HCT116 (cell line): ENCODE results near the gene HEG1. TPM values are rescaled to one million over a fixed set of nuclear protein-coding genes. Genes with fewer than 3 reads are reported as not detected.

Experiments
- ATAC-seq: fragments of 200-7000 bp; cut with Tn5 transposase; 2 replicates; pipeline ENCODE4 v1.9.1; 2020; ENCODE audit warnings: mild to moderate bottlenecking, moderate library complexity
- BruUV-seq: library from RNA; stranded (reverse); fragments of 400-500 nt; replicated peaks from 2 replicates; lab custom pipeline; 2021; lab: Mats Ljungman, UMichigan
- CTCF ChIA-PET: fragments of 300-600 bp; sonication (Branson Sonifier 250); formaldehyde crosslinking; loops from one replicate; lab custom pipeline; 2021; ENCODE audit warnings: antibody characterized with exemption; lab: Charles Lee
- POLR2A ChIA-PET: fragments of 300-600, 350-600 bp; sonication (Branson Sonifier 250); formaldehyde crosslinking; loops from one replicate; lab custom pipeline; 2021; ENCODE audit warnings: antibody characterized with exemption; lab: Charles Lee
- RAD21 ChIA-PET, 2 experiments: fragments of 300-600 bp; sonication (Branson Sonifier 250); formaldehyde crosslinking; loops; one replicate each; lab custom pipeline; 2023; ENCODE audit warnings: low total read pairs in 2 of 2; ENCODE audit not compliant: uncharacterized antibody in 2 of 2, unreplicated experiment in 2 of 2, low non-redundant PET in 1 of 2; lab: Charles Lee
- DNase-seq: peaks from one replicate; pipeline ENCODE4 v3.0.0-alpha.2; 2010; ENCODE audit warnings: low read depth, low spot score
- H2AFZ ChIP-seq: fragments of 200-600 bp; shearing (Covaris generic), sonication (generic); 2 replicates; pipeline ENCODE4 v1.6.1; 2017; ENCODE audit warnings: low read depth, mixed run types, mixed read lengths, antibody characterized with exemption, low read length; ENCODE audit not compliant: poor library complexity, severe bottlenecking
- H3K27ac ChIP-seq: 2 replicates; pipeline ENCODE4 v1.5.1; 2012; ENCODE audit warnings: low read depth, low read length
- H3K27me3 ChIP-seq: fragments of 200-600 bp; sonication (generic); 2 replicates; pipeline ENCODE4 v1.6.1; 2016; ENCODE audit warnings: mixed run types, low read length, mixed read lengths; ENCODE audit not compliant: insufficient read depth
- H3K36me3 ChIP-seq, 2 experiments: fragments of 200-500 bp in 1 of 2; fragments of 200-600 bp in 1 of 2; sonication (Bioruptor generic) in 1 of 2; sonication (generic) in 1 of 2; 2 replicates each; pipeline versions ENCODE4 v1.5.1 to v1.6.1; 2014 to 2016; ENCODE audit warnings: low read length in 2 of 2, inconsistent platforms in 1 of 2, mixed read lengths in 1 of 2, mixed run types in 1 of 2; ENCODE audit not compliant: insufficient read depth in 2 of 2, control insufficient read depth in 1 of 2
- H3K4me1 ChIP-seq, 2 experiments: fragments of 200-600 bp in 1 of 2; sonication (generic) in 1 of 2; 2 replicates each; pipeline versions ENCODE4 v1.5.1 to v1.6.1; 2012 to 2017; ENCODE audit warnings: low read length in 2 of 2, inconsistent platforms in 1 of 2, mild to moderate bottlenecking in 1 of 2, mixed read lengths in 1 of 2, mixed run types in 1 of 2, moderate library complexity in 1 of 2; ENCODE audit not compliant: insufficient read depth in 2 of 2, control insufficient read depth in 1 of 2
- H3K4me2 ChIP-seq: fragments of 200-600 bp; sonication (generic); 2 replicates; pipeline ENCODE4 v1.6.1; 2017; ENCODE audit warnings: mixed run types, low read length, mixed read lengths
- H3K4me3 ChIP-seq, 2 experiments: fragments of 200-600 bp in 1 of 2; sonication (generic) in 1 of 2; replicated peaks in 1 of 2; 2 replicates each; pipeline ENCODE4 v1.5.1; 2011 to 2016; ENCODE audit warnings: low read length in 2 of 2, control low read depth in 1 of 2, low read depth in 1 of 2, mild to moderate bottlenecking in 1 of 2, mixed read lengths in 1 of 2, mixed run types in 1 of 2
- H3K79me2 ChIP-seq: fragments of 200-600 bp; sonication (generic); 2 replicates; pipeline ENCODE4 v1.6.1; 2017; ENCODE audit warnings: mild to moderate bottlenecking, mixed run types, low read length, moderate library complexity, mixed read lengths; ENCODE audit not compliant: insufficient read depth
- H3K9ac ChIP-seq: fragments of 200-600 bp; sonication (generic); 2 replicates; pipeline ENCODE4 v1.6.1; 2016; ENCODE audit warnings: low read length, mixed read lengths
- H3K9me2 ChIP-seq: fragments of 200-600 bp; sonication (generic), shearing (Covaris generic); 2 replicates; pipeline ENCODE4 v1.6.1; 2017; ENCODE audit warnings: mixed run types, mild to moderate bottlenecking, moderate library complexity; ENCODE audit not compliant: insufficient read depth
- H3K9me3 ChIP-seq, 2 experiments: fragments of 200-500 bp in 1 of 2; fragments of 200-600 bp in 1 of 2; sonication (Bioruptor generic) in 1 of 2; sonication (generic) in 1 of 2; 2 replicates each; pipeline ENCODE4 v1.6.1; 2014 to 2017; ENCODE audit warnings: low read length in 2 of 2, mixed read lengths in 2 of 2, inconsistent platforms in 1 of 2, low read depth in 1 of 2, mild to moderate bottlenecking in 1 of 2, mixed run types in 1 of 2, moderate library complexity in 1 of 2; ENCODE audit not compliant: control insufficient read depth in 1 of 2, insufficient read depth in 1 of 2
- H4K20me1 ChIP-seq: fragments of 200-600 bp; sonication (generic), shearing (Covaris generic); 2 replicates; pipeline ENCODE4 v1.6.1; 2017; ENCODE audit warnings: mixed run types, mild to moderate bottlenecking, moderate library complexity; ENCODE audit not compliant: insufficient read depth
- CEBPB ChIP-seq: IDR thresholded peaks from 2 replicates; pipeline ENCODE4 v1.6.1; 2012; ENCODE audit warnings: low read depth
- EGR1 ChIP-seq: IDR thresholded peaks from 2 replicates; pipeline ENCODE4 v1.6.1; 2012; ENCODE audit warnings: low read depth
- EZH2 ChIP-seq: fragments of 200-600 bp; sonication (generic); IDR thresholded peaks from 2 replicates; pipeline ENCODE4 v1.6.1; 2017; ENCODE audit warnings: antibody characterized with exemption, mixed run types
- EZH2phosphoT487 ChIP-seq: fragments of 200-600 bp; IDR thresholded peaks from 2 replicates; pipeline ENCODE4 v1.6.1; 2018; ENCODE audit warnings: antibody characterized with exemption, borderline replicate concordance
- JUND ChIP-seq: IDR thresholded peaks from 2 replicates; pipeline ENCODE4 v1.6.1; 2012
- POLR2A ChIP-seq: IDR thresholded peaks from 2 replicates; pipeline ENCODE4 v1.7.0; 2011; ENCODE audit warnings: borderline replicate concordance; ENCODE audit not compliant: insufficient read depth, insufficient read length; ENCODE audit errors: extremely low read depth
- POLR2AphosphoS5 ChIP-seq: IDR thresholded peaks from 2 replicates; pipeline ENCODE4 v1.6.1; 2011; ENCODE audit warnings: mild to moderate bottlenecking, low read depth, low read length, moderate library complexity
- SRF ChIP-seq: IDR thresholded peaks from 2 replicates; pipeline ENCODE4 v1.6.1; 2012; ENCODE audit warnings: low read depth
- ZBTB33 ChIP-seq: IDR thresholded peaks from 2 replicates; pipeline ENCODE4 v1.6.1; 2011; ENCODE audit warnings: mild to moderate bottlenecking, low read length, moderate library complexity; ENCODE audit not compliant: insufficient replicate concordance; ENCODE audit errors: extremely low read depth
- intact Hi-C: fragments of 100-400 bp; cut with micrococcal nuclease; formaldehyde crosslinking; loops from 2 replicates; pipeline ENCODE4 v1.10.0; 2022
- total RNA-seq: library from RNA; stranded (reverse); gene quantifications from one replicate; pipeline ENCODE4 v1.2.1, GENCODE V29; 2021; ENCODE audit not compliant: unreplicated experiment

HEG1 gene
- total RNA-seq, 1 experiment from 2014 or later: 2.6 TPM

- Histone ChIP-seq H3K36me3 (no peaks in the 10 kb centered on the region), H3K9me2 (no peaks in the 10 kb centered on the region; the same call in 1 of the 2 replicates), H3K9me3 (no peaks in the 10 kb centered on the region), H3K27me3 (no peaks in the 10 kb centered on the region), H3K4me1 (peaks cover 0 to 4% of the 10 kb centered on the region in 2 experiments; a peak in 1 of 4 replicates), H4K20me1 (no peaks in the 10 kb centered on the region), H3K9ac (no peak overlapping the region), H3K4me2 (no peak overlapping the region), H3K4me3 (no peak overlapping the region), H2AFZ (no peak overlapping the region), H3K27ac (no peak overlapping the region), H3K79me2 (no peaks in the 10 kb centered on the region)
- ChIA-PET RAD21 (no interaction called here), CTCF (interaction anchor here (0.6 to 0.9 kb wide), 2 partner anchors 10 to 13 kb away, joined by 3 to 4 read pairs; no protein-coding TSS in a partner anchor), POLR2A (no interaction called here)
- TF ChIP-seq POLR2A (no peak), SRF (no peak), POLR2AphosphoS5 (no peak), CEBPB (no peak), EZH2phosphoT487 (no peak), ZBTB33 (no peak)
- BruUV-seq: no TSS peak
- no peak for DNase-seq
- intact Hi-C loops: no loop called here
- no peak for ATAC-seq
Observed at GRCh38 chr3:124951511-124952281, 104.1 kb downstream of the HEG1 start.

- TF ChIP-seq EGR1 (no peak), SRF (no peak), JUND (no peak), EZH2 (no peak)
- no peaks in the 10 kb centered on the region for H3K36me3 ChIP-seq
- no peaks in the 10 kb centered on the region for H4K20me1 ChIP-seq
- no peaks in the 10 kb centered on the region for H3K9me2 ChIP-seq
- intact Hi-C loops: no loop called here
- no peak overlapping the region for H3K9ac ChIP-seq
- ATAC-seq (no peak), DNase-seq (no peak)
- H3K79me2 ChIP-seq: no peaks in the 10 kb centered on the region
- CTCF ChIA-PET: no interaction called here
- H3K27ac ChIP-seq: no peak overlapping the region
- H2AFZ ChIP-seq: no peak overlapping the region
- no peak overlapping the region for H3K4me3 ChIP-seq
- no peaks in the 10 kb centered on the region for H3K27me3 ChIP-seq
- POLR2A ChIA-PET: no interaction called here
- no peak overlapping the region for H3K4me2 ChIP-seq
- H3K9me3 ChIP-seq: no peaks in the 10 kb centered on the region
- no TSS peak for BruUV-seq
- peaks cover 0 to 4% of the 10 kb centered on the region in 2 experiments; a peak in 1 of 4 replicates for H3K4me1 ChIP-seq
- RAD21 ChIA-PET: no interaction called here
Observed at GRCh38 chr3:124950026-124950425, 105.8 kb downstream of the HEG1 start.
